Astrocyte of the spinal cord (primary cell): ENCODE results near the gene PNPLA6.

ENCODE experiments used
- DNase-seq: peaks from one replicate; pipeline ENCODE4 v3.0.0; 2011; ENCODE audit warnings: low read depth, low spot score
- H3K4me3 ChIP-seq: 2 replicates; pipeline ENCODE4 v1.5.1; 2011; ENCODE audit warnings: low read depth, mild to moderate bottlenecking, low read length, moderate library complexity
- in situ Hi-C: cut with HindIII; loops from 2 replicates; pipeline ENCODE4 v1.10.0; 2017; ENCODE audit warnings: low sequenced_read_pairs
- TF ChIP-seq, protein P1 (sequence below): IDR thresholded peaks from 2 replicates; pipeline ENCODE4 v1.5.1; 2012; ENCODE audit warnings: low read depth, mild to moderate bottlenecking, low read length, inconsistent platforms

Gene PNPLA6

DNA sequence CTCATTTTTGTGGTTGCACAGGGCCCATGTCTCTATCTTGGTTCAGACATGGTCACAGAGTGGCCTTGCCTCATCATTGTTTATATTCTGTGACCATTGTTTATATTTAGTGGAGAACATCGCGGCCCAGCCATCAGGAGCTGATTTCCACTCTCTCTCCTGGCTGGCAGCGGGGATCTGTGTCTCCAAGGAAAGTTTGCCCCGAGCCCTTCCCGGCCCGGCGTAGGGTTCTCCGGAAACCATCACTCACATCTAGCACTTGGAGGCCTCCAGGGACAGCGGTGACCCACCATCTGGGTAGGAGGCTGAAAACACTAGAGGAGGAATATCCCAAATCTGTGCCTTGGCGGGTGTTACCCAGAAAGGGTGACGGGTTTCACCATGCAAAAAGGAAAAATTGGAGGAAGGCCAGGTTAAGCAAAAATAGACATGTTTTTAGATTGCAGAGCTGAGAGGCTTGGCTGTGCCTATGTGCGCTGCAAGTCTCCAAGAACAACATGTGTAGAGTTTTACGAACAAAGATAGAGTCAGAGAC, 20.3 kb upstream of the PNPLA6 start:
- in situ Hi-C loops = no loop called here
- TF ChIP-seq, protein P1, sequence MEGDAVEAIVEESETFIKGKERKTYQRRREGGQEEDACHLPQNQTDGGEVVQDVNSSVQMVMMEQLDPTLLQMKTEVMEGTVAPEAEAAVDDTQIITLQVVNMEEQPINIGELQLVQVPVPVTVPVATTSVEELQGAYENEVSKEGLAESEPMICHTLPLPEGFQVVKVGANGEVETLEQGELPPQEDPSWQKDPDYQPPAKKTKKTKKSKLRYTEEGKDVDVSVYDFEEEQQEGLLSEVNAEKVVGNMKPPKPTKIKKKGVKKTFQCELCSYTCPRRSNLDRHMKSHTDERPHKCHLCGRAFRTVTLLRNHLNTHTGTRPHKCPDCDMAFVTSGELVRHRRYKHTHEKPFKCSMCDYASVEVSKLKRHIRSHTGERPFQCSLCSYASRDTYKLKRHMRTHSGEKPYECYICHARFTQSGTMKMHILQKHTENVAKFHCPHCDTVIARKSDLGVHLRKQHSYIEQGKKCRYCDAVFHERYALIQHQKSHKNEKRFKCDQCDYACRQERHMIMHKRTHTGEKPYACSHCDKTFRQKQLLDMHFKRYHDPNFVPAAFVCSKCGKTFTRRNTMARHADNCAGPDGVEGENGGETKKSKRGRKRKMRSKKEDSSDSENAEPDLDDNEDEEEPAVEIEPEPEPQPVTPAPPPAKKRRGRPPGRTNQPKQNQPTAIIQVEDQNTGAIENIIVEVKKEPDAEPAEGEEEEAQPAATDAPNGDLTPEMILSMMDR = no peak
- DNase-seq = no peak
- peak overlapping the region; percentile 42 for H3K4me3 ChIP-seq

DNA sequence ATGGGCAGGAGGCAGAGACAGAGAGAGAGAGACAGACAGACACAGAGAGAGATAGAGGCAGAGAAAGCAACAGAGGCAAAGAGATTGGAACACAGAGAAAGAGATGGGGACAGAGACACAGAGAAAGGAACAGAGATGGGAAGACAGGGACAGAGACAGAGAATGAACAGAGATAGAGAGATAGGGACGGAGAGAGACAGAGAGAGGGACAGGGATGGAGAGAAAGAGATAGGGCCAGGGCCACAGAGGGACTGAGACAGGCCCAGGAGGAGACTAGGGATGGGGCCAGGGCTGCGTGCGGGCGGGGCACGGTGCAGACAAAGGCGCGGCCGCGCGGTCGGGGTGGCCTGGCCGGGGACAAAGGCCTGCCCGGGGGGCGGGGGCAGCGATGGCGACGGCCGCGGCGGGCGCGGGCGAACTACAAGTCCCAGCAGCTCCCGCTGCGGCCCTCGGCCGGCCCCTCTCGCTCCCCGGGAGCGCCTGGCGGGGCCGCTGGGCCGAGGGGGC, 19.8 kb upstream of the PNPLA6 start, which contains the start of gene ZNF358:
ZNF358 (plus strand) TSS at position 459 of the 507 bp plus-strand sequence. CDS start 3,140 bp downstream, outside the sequence.
- DNase-seq = peak; percentile 58
- in situ Hi-C loops = no loop called here
- TF ChIP-seq, protein P1 = no peak
- H3K4me3 ChIP-seq = peak within 1 kb of the TSS; percentile 78

DNA sequence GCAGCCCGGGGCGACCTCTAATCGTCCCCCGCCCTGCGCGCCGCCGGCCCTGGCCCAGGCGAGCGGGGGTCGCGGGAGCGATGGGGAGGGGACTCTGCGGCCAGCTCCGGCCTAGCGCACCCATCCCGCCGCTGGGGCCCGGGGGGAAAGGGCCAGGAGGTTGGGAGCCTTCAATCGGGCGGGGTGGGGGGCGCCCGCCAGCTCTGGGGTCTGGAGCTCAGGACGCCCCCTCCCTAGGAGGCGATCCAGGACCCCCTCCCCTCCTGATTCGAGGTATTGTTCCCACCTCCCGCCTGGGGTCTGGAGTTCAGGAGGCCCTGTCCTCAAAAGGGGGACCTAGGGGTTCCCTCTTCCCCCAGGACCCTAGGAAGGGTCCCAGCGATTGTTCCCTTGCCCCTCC, 19.2 kb upstream of the PNPLA6 start:
- no peak for DNase-seq
- H3K4me3 ChIP-seq = peak overlapping the region; percentile 78
- TF ChIP-seq, protein P1 = no peak
- in situ Hi-C loops = no loop called here

DNA sequence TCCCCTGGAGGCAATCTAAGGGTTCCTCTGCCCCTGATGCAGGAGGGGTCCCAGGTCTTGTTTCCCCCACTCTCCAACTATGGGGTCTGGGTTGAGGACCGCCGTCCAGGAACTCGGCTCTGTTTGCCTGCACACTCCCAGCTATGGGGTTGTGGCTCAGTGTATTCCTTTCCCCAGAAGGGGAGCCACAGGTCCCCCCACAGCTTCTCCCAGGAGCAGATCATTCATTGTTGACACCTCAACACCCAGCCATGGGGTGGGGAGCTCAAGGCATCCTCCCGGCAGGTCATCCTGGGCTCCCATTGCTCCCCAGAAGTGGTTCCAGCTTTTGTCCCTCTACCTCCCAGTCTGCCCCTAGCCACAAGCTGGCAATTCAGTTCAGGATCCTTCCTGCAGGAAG, 18.6 kb upstream of the PNPLA6 start:
- in situ Hi-C loops = no loop called here
- peak overlapping the region; percentile 78 for H3K4me3 ChIP-seq
- TF ChIP-seq, protein P1 = no peak
- no peak for DNase-seq

DNA sequence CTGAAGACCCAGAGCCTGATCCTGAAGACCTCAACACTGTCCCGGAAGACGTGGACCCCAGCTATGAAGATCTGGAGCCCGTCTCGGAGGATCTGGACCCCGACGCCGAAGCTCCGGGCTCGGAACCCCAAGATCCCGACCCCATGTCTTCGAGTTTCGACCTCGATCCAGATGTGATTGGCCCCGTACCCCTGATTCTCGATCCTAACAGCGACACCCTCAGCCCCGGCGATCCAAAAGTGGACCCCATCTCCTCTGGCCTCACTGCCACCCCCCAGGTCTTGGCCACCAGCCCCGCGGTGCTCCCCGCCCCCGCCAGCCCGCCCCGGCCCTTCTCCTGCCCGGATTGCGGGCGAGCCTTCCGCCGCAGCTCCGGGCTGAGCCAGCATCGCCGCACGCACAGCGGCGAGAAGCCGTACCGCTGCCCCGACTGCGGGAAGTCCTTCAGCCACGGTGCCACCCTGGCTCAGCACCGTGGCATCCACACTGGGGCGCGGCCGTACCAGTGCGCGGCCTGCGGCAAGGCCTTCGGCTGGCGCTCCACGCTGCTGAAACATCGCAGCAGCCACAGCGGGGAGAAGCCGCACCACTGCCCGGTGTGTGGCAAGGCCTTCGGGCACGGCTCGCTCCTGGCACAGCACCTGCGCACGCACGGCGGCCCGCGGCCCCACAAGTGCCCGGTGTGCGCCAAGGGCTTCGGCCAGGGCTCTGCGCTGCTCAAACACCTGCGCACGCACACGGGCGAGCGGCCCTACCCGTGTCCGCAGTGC, 16.0 kb upstream of the PNPLA6 start:
- in situ Hi-C loops = no loop called here
- H3K4me3 ChIP-seq = no peak overlapping the region
- no peak for DNase-seq
- TF ChIP-seq, protein P1 = no peak

DNA sequence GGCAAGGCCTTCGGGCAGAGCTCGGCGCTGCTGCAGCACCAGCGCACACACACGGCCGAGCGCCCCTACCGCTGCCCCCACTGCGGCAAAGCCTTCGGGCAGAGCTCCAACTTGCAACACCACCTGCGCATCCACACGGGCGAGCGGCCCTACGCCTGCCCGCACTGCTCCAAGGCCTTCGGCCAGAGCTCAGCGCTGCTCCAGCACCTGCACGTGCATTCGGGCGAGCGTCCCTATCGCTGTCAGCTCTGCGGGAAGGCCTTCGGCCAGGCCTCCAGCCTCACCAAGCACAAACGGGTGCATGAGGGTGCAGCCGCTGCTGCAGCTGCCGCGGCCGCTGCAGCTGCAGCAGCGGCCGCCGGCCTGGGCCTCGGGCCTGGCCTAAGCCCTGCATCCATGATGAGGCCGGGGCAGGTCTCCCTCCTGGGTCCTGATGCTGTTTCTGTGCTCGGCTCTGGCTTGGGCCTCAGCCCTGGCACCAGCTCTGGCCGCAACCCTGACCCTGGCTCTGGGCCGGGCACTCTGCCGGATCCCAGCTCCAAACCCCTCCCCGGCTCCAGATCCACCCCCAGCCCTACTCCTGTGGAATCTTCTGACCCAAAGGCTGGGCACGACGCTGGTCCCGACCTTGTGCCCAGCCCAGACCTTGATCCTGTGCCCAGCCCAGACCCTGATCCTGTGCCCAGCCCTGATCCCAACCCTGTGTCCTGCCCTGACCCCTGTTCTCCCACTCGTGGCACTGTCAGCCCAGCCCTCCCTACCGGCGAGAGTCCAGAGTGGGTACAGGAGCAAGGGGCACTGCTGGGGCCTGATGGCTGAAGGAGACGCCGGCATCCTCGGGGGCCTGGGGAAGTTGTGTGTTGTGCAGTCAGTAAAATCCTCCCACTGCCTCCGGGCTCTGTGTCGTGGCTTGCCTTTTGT, 15.1 kb upstream of the PNPLA6 start:
- in situ Hi-C loops = no loop called here
- no peak overlapping the region for H3K4me3 ChIP-seq
- DNase-seq = no peak
- TF ChIP-seq, protein P1 = no peak
